K562 (cell line): Measurements from ENCODE around the gene KRTAP5-6. TPM values are rescaled to one million over a fixed set of nuclear protein-coding genes. Genes with fewer than 3 reads are reported as not detected.

ENCODE experiments used
- ATAC-seq: fragments of 200-7000 bp; cut with Tn5 transposase; 3 replicates; pipeline ENCODE4 v1.9.1; 2020; ENCODE audit warnings: moderate library complexity
- BruUV-seq: library from RNA; stranded (reverse); fragments of 400-500 nt; replicated peaks from 2 replicates; lab custom pipeline; 2021; lab: Mats Ljungman, UMichigan
- CTCF ChIA-PET: fragments of 300-600 bp; formaldehyde crosslinking; extraction: SDS; loops from one replicate; lab custom pipeline; 2021; ENCODE audit warnings: low intra/inter-chr PET ratio; lab: Yijun Ruan, JAX
- POLR2A ChIA-PET: fragments of 300-600, 350-650 bp; sonication (Branson Sonifier 250); formaldehyde crosslinking; extraction: SDS; loops from one replicate; lab custom pipeline; 2021; ENCODE audit warnings: antibody characterized with exemption, inconsistent platforms; lab: Yijun Ruan, JAX
- DNase-seq, 4 experiments: peaks; one replicate each; pipeline versions ENCODE4 v3.0.0 to v3.0.0-alpha.2; 2011 to 2018; ENCODE audit warnings: low spot score in 3 of 4, mixed read lengths in 3 of 4; ENCODE audit errors: extremely low read depth in 1 of 4
- FAIRE-seq: peaks from 2 replicates; lab custom pipeline; 2011; peaks lifted over from hg19 to GRCh38; lab: Jason Lieb, UNC
- H2AFZ ChIP-seq: 2 replicates; pipeline ENCODE4 v1.6.0; 2011; ENCODE audit warnings: low read depth, low read length, control low read depth, inconsistent platforms
- H3K27ac ChIP-seq: fragments of 200-600 bp; 3 replicates; pipeline ENCODE4 v1.8.0; 2011; ENCODE audit warnings: low read depth, mild to moderate bottlenecking, control low read depth, inconsistent platforms, low read length, moderate library complexity, mixed read lengths; ENCODE audit errors: extremely low read depth
- H3K27me3 ChIP-seq, 2 experiments: fragments of 300-600 bp in 1 of 2; 2 replicates in 1 of 2; 3 replicates in 1 of 2; pipeline versions ENCODE4 v1.6.0 to v1.8.0; 2011; ENCODE audit warnings: inconsistent platforms in 2 of 2, low read length in 2 of 2, mild to moderate bottlenecking in 1 of 2, mixed read lengths in 1 of 2, moderate library complexity in 1 of 2; ENCODE audit not compliant: control insufficient read depth in 2 of 2, insufficient read depth in 2 of 2
- H3K36me3 ChIP-seq: fragments of 300-600 bp; 3 replicates; pipeline ENCODE4 v1.8.0; 2011; ENCODE audit warnings: mild to moderate bottlenecking, low read length, inconsistent platforms; ENCODE audit not compliant: control insufficient read depth, insufficient read depth
- H3K4me1 ChIP-seq, 2 experiments: fragments of 200-600 bp in 1 of 2; replicated peaks in 1 of 2; 2 replicates in 1 of 2; 3 replicates in 1 of 2; pipeline versions ENCODE4 v1.5.1 to v1.8.0; 2011; ENCODE audit warnings: inconsistent platforms in 2 of 2, low read length in 2 of 2, mild to moderate bottlenecking in 1 of 2, mixed read lengths in 1 of 2, moderate library complexity in 1 of 2; ENCODE audit not compliant: control insufficient read depth in 2 of 2, insufficient read depth in 2 of 2
- H3K4me2 ChIP-seq: 2 replicates; pipeline ENCODE4 v1.6.1; 2011; ENCODE audit warnings: low read length, control low read depth, inconsistent platforms, mixed read lengths; ENCODE audit not compliant: insufficient read depth
- H3K4me3 ChIP-seq: fragments of 200-600 bp; sonication (generic), shearing (Covaris generic); 2 replicates; pipeline ENCODE4 v1.5.1; 2016; ENCODE audit warnings: control low read depth, inconsistent platforms
- H3K79me2 ChIP-seq: fragments of 200-600 bp; 3 replicates; pipeline ENCODE4 v1.8.0; 2011; ENCODE audit warnings: low read length, inconsistent platforms; ENCODE audit not compliant: control insufficient read depth, insufficient read depth
- H3K9ac ChIP-seq, 2 experiments: 2 replicates each; pipeline versions ENCODE4 v1.6.0 to v1.6.1; 2011; ENCODE audit warnings: low read depth in 2 of 2, low read length in 2 of 2, control low read depth in 1 of 2, inconsistent platforms in 1 of 2, mild to moderate bottlenecking in 1 of 2, mixed read lengths in 1 of 2; ENCODE audit not compliant: insufficient read depth in 1 of 2
- H3K9me1 ChIP-seq: one replicate; pipeline ENCODE4 v1.6.0; 2011; ENCODE audit warnings: inconsistent platforms, mild to moderate bottlenecking, low read length, moderate library complexity; ENCODE audit not compliant: control insufficient read depth, insufficient read depth
- H3K9me3 ChIP-seq: replicated peaks from 2 replicates; pipeline ENCODE4 v1.5.1; 2011; ENCODE audit warnings: low read depth, low read length, inconsistent platforms; ENCODE audit not compliant: control insufficient read depth, insufficient read depth
- H4K20me1 ChIP-seq: replicated peaks from 2 replicates; pipeline ENCODE4 v1.6.1; 2011; ENCODE audit warnings: low read length, inconsistent platforms, mixed read lengths; ENCODE audit not compliant: control insufficient read depth, insufficient read depth
- CTBP1 ChIP-seq: fragments of 450-650 bp; IDR thresholded peaks from 2 replicates; pipeline ENCODE4 v1.6.1; 2016; ENCODE audit warnings: borderline replicate concordance
- MAFG ChIP-seq: fragments of 450-650 bp; conservative IDR thresholded peaks from 2 replicates; pipeline ENCODE4 v1.6.1; 2016; ENCODE audit warnings: missing genetic modification characterization, missing compliant biosample characterization
- MIER1 ChIP-seq: fragments of 450-650 bp; IDR thresholded peaks from 2 replicates; pipeline ENCODE4 v1.6.1; 2016; ENCODE audit warnings: antibody characterized with exemption, mild to moderate bottlenecking, low read depth
- NR1H2 ChIP-seq: sonication (generic); formaldehyde crosslinking; IDR thresholded peaks from 2 replicates; pipeline ENCODE4 v1.4.0; 2020; ENCODE audit warnings: mild to moderate bottlenecking, missing genetic modification reagents
- ZFP30 ChIP-seq: fragments of 250-450 bp; sonication (Bioruptor Pico); IDR thresholded peaks from 2 replicates; pipeline ENCODE4 v1.8.0; 2022; ENCODE audit warnings: moderate library complexity, mild to moderate bottlenecking, inconsistent platforms, borderline replicate concordance
- WGBS: fragments of 100-300 bp; shearing (Covaris generic); methylation state at CpG from one replicate; pipeline ENCODE4 v1.1.6; 2016; ENCODE audit warnings: low coverage, mixed read lengths; ENCODE audit not compliant: insufficient coverage; ENCODE audit errors: missing lambda C conversion rate; 5-methylcytosine and 5-hydroxymethylcytosine counted together
- in situ Hi-C: fragments of 300-500 bp; cut with MboI; formaldehyde crosslinking; loops from 4 replicates; pipeline ENCODE4 v1.15.0; 2018; ENCODE audit warnings: inconsistent platforms, mixed read lengths
- intact Hi-C: fragments of 100-400 bp; cut with micrococcal nuclease; formaldehyde crosslinking; loops from 2 replicates; pipeline ENCODE4 v1.14.2; 2022
- polyA plus RNA-seq, 8 experiments: library from polyadenylated mRNA; depleted of rRNA in 4 of 8; stranded (reverse) in 5 of 8; unstranded in 3 of 8; fragments of >200 nt; fragmentation: Nextera tagmentation in 2 of 8; fragmentation: Illumina TruSeq in 1 of 8; extraction: Ambion mirVana in 2 of 8; extraction: Trizol in 1 of 8; gene quantifications; 2 replicates each; pipeline versions ENCODE4 v1.2.1 to v1.2.3, GENCODE V29; 2011 to 2014; ENCODE audit warnings: inconsistent platforms in 1 of 8, missing spikeins in 1 of 8
- total RNA-seq, 7 experiments: library from RNA; depleted of rRNA in 6 of 7; stranded (reverse); fragments of >200 nt in 6 of 7; fragmentation: Illumina TruSeq in 2 of 7; extraction: Trizol in 2 of 7; gene quantifications; 2 replicates each; pipeline versions ENCODE4 v1.2.1 to v1.2.3, GENCODE V29; 2011 to 2021; ENCODE audit warnings: low replicate concordance in 1 of 7
- TF ChIP-seq, protein P1 (sequence below): fragments of 450-650 bp; IDR thresholded peaks from 2 replicates; pipeline ENCODE4 v1.6.1; 2016

The KRTAP5-6 gene
- total and polyA plus RNA-seq, 9 of the 15 experiments (the other 6 are each of a cell fraction or from before 2014, with no cell fraction given): not detected

DNA sequence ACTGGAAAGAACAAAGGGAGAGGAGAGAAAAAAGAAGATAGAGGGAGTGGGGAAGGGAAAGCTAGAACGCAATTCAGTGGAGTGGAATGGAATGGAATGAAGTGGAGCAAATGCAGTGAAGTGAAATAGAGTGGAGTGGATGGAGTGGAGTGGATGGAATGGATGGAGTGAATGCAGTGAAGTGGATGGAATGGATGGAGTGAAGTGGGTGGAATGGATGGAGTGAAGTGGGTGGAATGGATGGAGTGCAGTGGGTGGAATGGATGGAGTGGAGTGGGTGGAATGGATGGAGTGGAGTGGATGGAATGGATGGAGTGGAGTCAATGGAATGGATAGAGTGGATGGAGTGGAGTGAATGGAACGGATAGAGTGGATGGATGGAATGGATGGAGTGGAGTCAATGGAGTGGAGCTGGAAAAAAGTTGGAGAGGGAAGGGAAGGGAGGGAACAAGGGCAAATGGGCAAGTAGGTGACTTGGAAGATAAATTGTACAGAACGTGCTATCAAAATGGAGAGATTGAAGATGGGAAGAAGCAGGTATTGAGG is 39.5 kb downstream of the KRTAP5-6 start:
- H3K4me1 ChIP-seq: no peaks in the 10 kb centered on the region
- H3K79me2 ChIP-seq: no peaks in the 10 kb centered on the region
- TF ChIP-seq, protein P1, sequence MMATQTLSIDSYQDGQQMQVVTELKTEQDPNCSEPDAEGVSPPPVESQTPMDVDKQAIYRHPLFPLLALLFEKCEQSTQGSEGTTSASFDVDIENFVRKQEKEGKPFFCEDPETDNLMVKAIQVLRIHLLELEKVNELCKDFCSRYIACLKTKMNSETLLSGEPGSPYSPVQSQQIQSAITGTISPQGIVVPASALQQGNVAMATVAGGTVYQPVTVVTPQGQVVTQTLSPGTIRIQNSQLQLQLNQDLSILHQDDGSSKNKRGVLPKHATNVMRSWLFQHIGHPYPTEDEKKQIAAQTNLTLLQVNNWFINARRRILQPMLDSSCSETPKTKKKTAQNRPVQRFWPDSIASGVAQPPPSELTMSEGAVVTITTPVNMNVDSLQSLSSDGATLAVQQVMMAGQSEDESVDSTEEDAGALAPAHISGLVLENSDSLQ: no peak
- TF ChIP-seq CTBP1 (no peak), NR1H2 (CRISPR knock-in tag) (no peak), ZFP30 (CRISPR knock-in tag) (no peak), MAFG (tag) (no peak), MIER1 (no peak)
- H2AFZ ChIP-seq: no peak overlapping the region
- H4K20me1 ChIP-seq: no peaks in the 10 kb centered on the region
- no TSS peak for BruUV-seq
- no peaks in the 10 kb centered on the region for H3K36me3 ChIP-seq
- H3K9ac ChIP-seq: no peak overlapping the region
- intact Hi-C loops (no loop called here), in situ Hi-C loops (no loop called here)
- POLR2A ChIA-PET: no interaction called here
- FAIRE-seq (no peak), ATAC-seq (no peak), DNase-seq (no peak)
- WGBS: 0% methylated on average over 3 of the region's 3 CpGs
- H3K9me3 ChIP-seq: peaks cover 4% of the 10 kb centered on the region; the same call in 1 of the 2 replicates
- H3K27me3 ChIP-seq: peaks cover 5 to 51% of the 10 kb centered on the region in 2 experiments; a peak in 3 of 5 replicates
- H3K9me1 ChIP-seq: no peaks in the 10 kb centered on the region
- CTCF ChIA-PET: no interaction called here
- no peak overlapping the region for H3K4me3 ChIP-seq
- H3K27ac ChIP-seq: no peak overlapping the region
- no peak overlapping the region for H3K4me2 ChIP-seq
